ENCODE results near the gene RNASE2. TPM values are rescaled to one million over a fixed set of nuclear protein-coding genes. Genes with fewer than 3 reads are reported as not detected.

RNASE2 gene
- total RNA-seq, 1 experiment from 2014 or later: not detected

GRCh38 chr14:20970983-20971704, 15.9 kb downstream of the RNASE2 start:
- CTCF ChIA-PET: interaction anchor here (0.6 to 2.4 kb wide), 13 partner anchors 10 to 290 kb away, joined by 3 to 10 read pairs (median 4); partner anchors contain the start of gene SLC39A2
- DNase-seq: peak; percentile 42 to 78
- peak; percentile 76 for TF ChIP-seq CTCF (conservative IDR thresholded peaks at IDR 0.05)
- TF ChIP-seq EZH2 (IDR thresholded peaks at IDR 0.05; ENCODE audit: low read depth): no peak

DNA sequence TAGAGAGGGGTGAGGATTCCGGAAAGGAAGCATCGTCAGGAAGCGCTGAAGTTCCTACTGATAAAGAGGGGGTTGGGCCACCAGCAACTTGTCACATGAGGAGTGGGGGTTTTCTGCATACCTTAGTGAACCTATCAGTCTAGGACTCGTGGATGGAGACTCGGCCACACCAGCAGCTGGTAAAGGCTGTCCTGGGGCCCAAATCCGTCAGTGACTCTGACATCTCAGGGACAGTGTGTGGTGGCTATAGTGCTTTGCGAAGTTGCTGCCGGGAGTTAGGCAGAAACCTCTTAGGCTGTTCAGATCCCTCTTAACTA, 16.4 kb downstream of the RNASE2 start:
- no peaks in the 10 kb centered on the region for H3K36me3 ChIP-seq (ENCODE audit: low read depth)
- H2AFZ ChIP-seq: no peak overlapping the region
- peak overlapping the region; percentile 93 for H3K4me2 ChIP-seq
- no peak for DNase-seq
- no peaks in the 10 kb centered on the region for H3K79me2 ChIP-seq (ENCODE audit: low read depth)
- no peak overlapping the region for H3K27ac ChIP-seq
- no peaks in the 10 kb centered on the region; the same call in 1 of the 2 replicates for H3F3A ChIP-seq (ENCODE audit: insufficient read depth, low read depth)
- no peaks in the 10 kb centered on the region for H3K9me2 ChIP-seq (ENCODE audit: insufficient read depth)
- no TSS peak for BruUV-seq (replicated peaks)
- H4K20me1 ChIP-seq (ENCODE audit: insufficient read depth): no peaks in the 10 kb centered on the region
- no peaks in the 10 kb centered on the region for H3K9me3 ChIP-seq (ENCODE audit: insufficient read depth, low read depth)
- H3K4me3 ChIP-seq: peak overlapping the region; percentile 57; the same call in 1 of the 2 replicates
- intact Hi-C loops (cut with micrococcal nuclease; ENCODE audit: unreplicated experiment): loop anchor here (1.0 to 10.0 kb wide), 5 partner anchors 27 to 347 kb away; partner anchors contain the start of genes SLC39A2 and TMEM253
- ChIA-PET POLR2A (ENCODE audit: unreplicated experiment) (interaction anchor here (0.6 kb wide), 1 partner anchor 17 kb away, joined by 3 read pairs; the partner anchor contains the start of gene RNASE2), CTCF (interaction anchor here (0.6 to 2.4 kb wide), 9 partner anchors 11 to 291 kb away, joined by 3 to 10 read pairs (median 4); partner anchors contain the start of gene SLC39A2)
- peaks cover 6% of the 10 kb centered on the region; the same call in 1 of the 2 replicates for H3K4me1 ChIP-seq (replicated peaks; ENCODE audit: insufficient read depth)
- TF ChIP-seq EZH2 (IDR thresholded peaks at IDR 0.05; ENCODE audit: low read depth): no peak
- no peak for TF ChIP-seq CTCF (conservative IDR thresholded peaks at IDR 0.05)
- no peaks in the 10 kb centered on the region for H3K27me3 ChIP-seq (ENCODE audit: insufficient read depth, low read depth)

More at GRCh38 chr14:20970983-20971704, 15.9 kb downstream of the RNASE2 start:
- Histone ChIP-seq H3K36me3 (ENCODE audit: low read depth) (no peaks in the 10 kb centered on the region), H3K27me3 (ENCODE audit: insufficient read depth, low read depth) (no peaks in the 10 kb centered on the region), H3K27ac (no peak overlapping the region), H3K9me2 (ENCODE audit: insufficient read depth) (no peaks in the 10 kb centered on the region), H4K20me1 (ENCODE audit: insufficient read depth) (no peaks in the 10 kb centered on the region), H3F3A (ENCODE audit: insufficient read depth, low read depth) (no peaks in the 10 kb centered on the region; the same call in 1 of the 2 replicates), H3K9me3 (ENCODE audit: insufficient read depth, low read depth) (no peaks in the 10 kb centered on the region), H2AFZ (peak overlapping the region; percentile 92), H3K4me2 (peak overlapping the region; percentile 93), H3K4me1 (replicated peaks; ENCODE audit: insufficient read depth) (peaks cover 6% of the 10 kb centered on the region; the same call in 1 of the 2 replicates), H3K79me2 (ENCODE audit: low read depth) (no peaks in the 10 kb centered on the region), H3K4me3 (peak overlapping the region; percentile 57)
- no TSS peak for BruUV-seq (replicated peaks)
- intact Hi-C loops (cut with micrococcal nuclease; ENCODE audit: unreplicated experiment): loop anchor here (1.0 to 10.0 kb wide), 5 partner anchors 28 to 346 kb away; partner anchors contain the start of genes SLC39A2 and TMEM253
- POLR2A ChIA-PET (ENCODE audit: unreplicated experiment): interaction anchor here (0.6 kb wide), 1 partner anchor 16 kb away, joined by 3 read pairs; the partner anchor contains the start of gene RNASE2

- TF ChIP-seq EZH2 (IDR thresholded peaks at IDR 0.05; ENCODE audit: low read depth): no peak
- no peak for TF ChIP-seq CTCF (conservative IDR thresholded peaks at IDR 0.05)
- H4K20me1 ChIP-seq (ENCODE audit: insufficient read depth): no peaks in the 10 kb centered on the region
- DNase-seq: no peak
- H3K4me1 ChIP-seq (replicated peaks; ENCODE audit: insufficient read depth): peaks cover 6% of the 10 kb centered on the region; the same call in 1 of the 2 replicates
- H3K79me2 ChIP-seq (ENCODE audit: low read depth): no peaks in the 10 kb centered on the region
- H3F3A ChIP-seq (ENCODE audit: insufficient read depth, low read depth): no peaks in the 10 kb centered on the region; the same call in 1 of the 2 replicates
- no peak overlapping the region for H3K4me2 ChIP-seq
- no peaks in the 10 kb centered on the region for H3K9me2 ChIP-seq (ENCODE audit: insufficient read depth)
- no TSS peak for BruUV-seq (replicated peaks)
- no peaks in the 10 kb centered on the region for H3K27me3 ChIP-seq (ENCODE audit: insufficient read depth, low read depth)
- ChIA-PET CTCF (interaction anchor here (0.6 to 0.8 kb wide), 2 partner anchors 41 to 46 kb away, joined by 3 to 5 read pairs; no protein-coding TSS in a partner anchor), POLR2A (ENCODE audit: unreplicated experiment) (interaction anchor here (0.5 kb wide), 1 partner anchor 291 kb away, joined by 3 read pairs; no protein-coding TSS in a partner anchor)
- no peaks in the 10 kb centered on the region for H3K36me3 ChIP-seq (ENCODE audit: low read depth)
- H3K9me3 ChIP-seq (ENCODE audit: insufficient read depth, low read depth): no peaks in the 10 kb centered on the region
- intact Hi-C loops (cut with micrococcal nuclease; ENCODE audit: unreplicated experiment): loop anchor here (10.0 kb wide), 2 partner anchors 131 to 349 kb away; partner anchors contain the start of gene TMEM253
- H3K27ac ChIP-seq: no peak overlapping the region
- H2AFZ ChIP-seq: no peak overlapping the region
- no peak overlapping the region for H3K4me3 ChIP-seq
These were observed 18.2 kb downstream of the RNASE2 start for GRCh38 chr14:20973501-20973900.
